ENCODE results near the gene APBA2.

The APBA2 gene

GRCh38 chr15:29123991-29124390, 238.2 kb downstream of the APBA2 start:
- H3K27ac Mint-ChIP-seq = no peak overlapping the region
- H3K27me3 Mint-ChIP-seq (ENCODE audit: low read depth) = peaks cover 20% of the 10 kb centered on the region
- H3K4me3 Mint-ChIP-seq = no peak overlapping the region
- H3K4me1 Mint-ChIP-seq = no peaks in the 10 kb centered on the region
- TF ChIP-seq CTCF (IDR thresholded peaks at IDR 0.05; ENCODE audit: unreplicated experiment in 3 of 3) = no peak
- H3K9me3 Mint-ChIP-seq = no peaks in the 10 kb centered on the region
- no peaks in the 10 kb centered on the region for H3K36me3 Mint-ChIP-seq (ENCODE audit: low read depth)

- Mint-ChIP-seq H3K27me3 (ENCODE audit: low read depth) (peaks cover 24% of the 10 kb centered on the region), H3K4me3 (no peak overlapping the region), H3K9me3 (no peaks in the 10 kb centered on the region), H3K36me3 (ENCODE audit: low read depth) (no peaks in the 10 kb centered on the region), H3K27ac (no peak overlapping the region), H3K4me1 (no peaks in the 10 kb centered on the region)
- TF ChIP-seq CTCF (IDR thresholded peaks at IDR 0.05; ENCODE audit: unreplicated experiment in 3 of 3) = no peak
Observed at GRCh38 chr15:29124581-29125381, 239.0 kb downstream of the APBA2 start.

- Mint-ChIP-seq H3K4me1 (peaks cover 7% of the 10 kb centered on the region), H3K9me3 (no peaks in the 10 kb centered on the region), H3K27me3 (ENCODE audit: low read depth) (peaks cover 29% of the 10 kb centered on the region), H3K36me3 (ENCODE audit: low read depth) (no peaks in the 10 kb centered on the region), H3K27ac (no peak overlapping the region), H3K4me3 (no peak overlapping the region)
- no peak for TF ChIP-seq CTCF (IDR thresholded peaks at IDR 0.05; ENCODE audit: unreplicated experiment in 3 of 3)
Observed at GRCh38 chr15:29125382-29126207, 239.8 kb downstream of the APBA2 start.

GRCh38 chr15:29126208-29126536, 240.4 kb downstream of the APBA2 start:
- no peak overlapping the region for H3K4me3 Mint-ChIP-seq
- no peaks in the 10 kb centered on the region for H3K36me3 Mint-ChIP-seq (ENCODE audit: low read depth)

GRCh38 chr15:29126821-29127461, 241.2 kb downstream of the APBA2 start:
- H3K9me3 Mint-ChIP-seq = no peaks in the 10 kb centered on the region
- H3K4me1 Mint-ChIP-seq = peaks cover 21% of the 10 kb centered on the region
- TF ChIP-seq CTCF (IDR thresholded peaks at IDR 0.05; ENCODE audit: unreplicated experiment in 3 of 3) = no peak
- H3K4me3 Mint-ChIP-seq = no peak overlapping the region
- no peak overlapping the region for H3K27ac Mint-ChIP-seq
- H3K36me3 Mint-ChIP-seq (ENCODE audit: low read depth) = no peaks in the 10 kb centered on the region
- H3K27me3 Mint-ChIP-seq (ENCODE audit: low read depth) = peaks cover 43% of the 10 kb centered on the region

More at GRCh38 chr15:29126208-29126536, 240.4 kb downstream of the APBA2 start:
- no peak for TF ChIP-seq CTCF (IDR thresholded peaks at IDR 0.05; ENCODE audit: unreplicated experiment in 3 of 3)
- H3K9me3 Mint-ChIP-seq = no peaks in the 10 kb centered on the region
- no peak overlapping the region for H3K27ac Mint-ChIP-seq
- peaks cover 13% of the 10 kb centered on the region for H3K4me1 Mint-ChIP-seq
- H3K27me3 Mint-ChIP-seq (ENCODE audit: low read depth) = peaks cover 35% of the 10 kb centered on the region
